IMR-90 (cell line): ENCODE data around the gene ALG6. TPM values are rescaled to one million over a fixed set of nuclear protein-coding genes. Genes with fewer than 3 reads are reported as not detected.

Source experiments
- ATAC-seq: fragments of 200-7000 bp; cut with Tn5 transposase; 2 replicates; pipeline ENCODE4 v1.9.1; 2020; ENCODE audit warnings: low read depth, mild to moderate bottlenecking, moderate library complexity
- BruUV-seq: library from RNA; stranded (reverse); fragments of 400-500 nt; replicated peaks from 2 replicates; lab custom pipeline; 2021; lab: Mats Ljungman, UMichigan
- CTCF ChIA-PET: fragments of 300-600 bp; formaldehyde crosslinking; extraction: SDS; loops from one replicate; lab custom pipeline; 2021; ENCODE audit warnings: antibody characterized with exemption; lab: Yijun Ruan, JAX
- POLR2A ChIA-PET: fragments of 300-600 bp; sonication (Branson Sonifier 250); formaldehyde crosslinking; loops from one replicate; lab custom pipeline; 2022; ENCODE audit warnings: antibody characterized with exemption; ENCODE audit not compliant: unreplicated experiment; lab: Charles Lee
- DNase-seq: peaks from one replicate; pipeline ENCODE4 v3.0.0; 2013
- H2AFZ ChIP-seq: replicated peaks from 2 replicates; pipeline ENCODE3; 2013; ENCODE audit warnings: low read length, mild to moderate bottlenecking; ENCODE audit not compliant: poor library complexity
- H2AK5ac ChIP-seq: 2 replicates; pipeline ENCODE4 v1.6.1; 2013; ENCODE audit warnings: low read depth, low read length, inconsistent platforms
- H2AK9ac ChIP-seq: replicated peaks from 2 replicates; pipeline ENCODE3; 2013; ENCODE audit warnings: mild to moderate bottlenecking, low read depth, low read length, moderate library complexity; ENCODE audit not compliant: poor library complexity
- H2BK120ac ChIP-seq: 2 replicates; pipeline ENCODE4 v1.6.1; 2013; ENCODE audit warnings: low read depth, low read length, inconsistent platforms
- H2BK15ac ChIP-seq: 3 replicates; pipeline ENCODE4 v1.6.1; 2013; ENCODE audit warnings: low read depth, low read length, inconsistent platforms
- H2BK20ac ChIP-seq: 2 replicates; pipeline ENCODE4 v1.6.1; 2013; ENCODE audit warnings: low read depth, mild to moderate bottlenecking, inconsistent platforms, low read length, moderate library complexity
- H2BK5ac ChIP-seq: 2 replicates; pipeline ENCODE4 v1.6.1; 2013; ENCODE audit warnings: mild to moderate bottlenecking, low read depth, low read length, inconsistent platforms; ENCODE audit not compliant: poor library complexity, severe bottlenecking
- H3K14ac ChIP-seq: replicated peaks from 2 replicates; pipeline ENCODE4 v1.6.1; 2013; ENCODE audit warnings: low read depth, low read length, inconsistent platforms
- H3K18ac ChIP-seq: 2 replicates; pipeline ENCODE4 v1.6.1; 2013; ENCODE audit warnings: low read depth, low read length, control low read depth
- H3K23ac ChIP-seq: 2 replicates; pipeline ENCODE4 v1.6.1; 2013; ENCODE audit warnings: low read depth, low read length, inconsistent platforms
- H3K27ac ChIP-seq: 2 replicates; pipeline ENCODE4 v1.5.1; 2013; ENCODE audit warnings: mild to moderate bottlenecking, control low read depth, low read length; ENCODE audit not compliant: insufficient read depth
- H3K27me3 ChIP-seq: 2 replicates; pipeline ENCODE4 v1.6.1; 2013; ENCODE audit warnings: low read length; ENCODE audit not compliant: control insufficient read depth, insufficient read depth
- H3K36me3 ChIP-seq: 2 replicates; pipeline ENCODE4 v1.6.1; 2013; ENCODE audit warnings: low read length, mixed read lengths; ENCODE audit not compliant: control insufficient read depth, insufficient read depth
- H3K4ac ChIP-seq: 2 replicates; pipeline ENCODE4 v1.6.1; 2013; ENCODE audit warnings: low read depth, low read length, inconsistent platforms
- H3K4me1 ChIP-seq: 2 replicates; pipeline ENCODE4 v1.6.1; 2013; ENCODE audit warnings: low read length, mixed read lengths; ENCODE audit not compliant: control insufficient read depth, insufficient read depth
- H3K4me2 ChIP-seq: 2 replicates; pipeline ENCODE4 v1.6.1; 2013; ENCODE audit warnings: low read depth, mild to moderate bottlenecking, control low read depth, low read length, moderate library complexity
- H3K4me3 ChIP-seq: 2 replicates; pipeline ENCODE4 v1.5.1; 2013; ENCODE audit warnings: low read depth, mild to moderate bottlenecking, control low read depth, low read length, moderate library complexity; ENCODE audit not compliant: insufficient read depth
- H3K56ac ChIP-seq: 2 replicates; pipeline ENCODE4 v1.6.1; 2013; ENCODE audit warnings: low read length, inconsistent platforms; ENCODE audit not compliant: insufficient read depth; ENCODE audit errors: extremely low read depth
- H3K79me1 ChIP-seq, 2 experiments: 2 replicates each; pipeline ENCODE4 v1.6.1; 2013; ENCODE audit warnings: low read length in 2 of 2, inconsistent platforms in 1 of 2, low read depth in 1 of 2
- H3K9ac ChIP-seq: 2 replicates; pipeline ENCODE4 v1.6.1; 2013; ENCODE audit warnings: low read depth, low read length, control low read depth
- H3K9me1 ChIP-seq: 2 replicates; pipeline ENCODE4 v1.6.1; 2013; ENCODE audit warnings: low read length, inconsistent platforms; ENCODE audit not compliant: insufficient read depth
- H3K9me3 ChIP-seq: 2 replicates; pipeline ENCODE4 v1.6.1; 2013; ENCODE audit warnings: low read length; ENCODE audit not compliant: control insufficient read depth, insufficient read depth
- H4K20me1 ChIP-seq: 2 replicates; pipeline ENCODE4 v1.6.1; 2013; ENCODE audit warnings: low read length, inconsistent platforms; ENCODE audit not compliant: insufficient read depth
- H4K5ac ChIP-seq: 2 replicates; pipeline ENCODE4 v1.6.1; 2013; ENCODE audit warnings: mild to moderate bottlenecking, low read depth, low read length, control low read depth
- H4K8ac ChIP-seq, 2 experiments: 2 replicates each; pipeline ENCODE4 v1.6.1; 2013; ENCODE audit warnings: low read depth in 2 of 2, low read length in 2 of 2, control low read depth in 1 of 2, inconsistent platforms in 1 of 2
- H4K91ac ChIP-seq: 2 replicates; pipeline ENCODE4 v1.6.1; 2013; ENCODE audit warnings: low read depth, low read length, inconsistent platforms; ENCODE audit not compliant: insufficient read depth
- USF2 ChIP-seq: fragments of 150-350 bp; IDR thresholded peaks from 2 replicates; pipeline ENCODE4 v1.6.1; 2017; ENCODE audit warnings: mild to moderate bottlenecking, antibody characterized with exemption, low read length, low read depth
- WGBS, 2 experiments: methylation state at CpG; one replicate each; pipeline versions ENCODE4 v1.1.5 to v1.1.7; 2013; ENCODE audit warnings: missing lambda C conversion rate in 2 of 2; ENCODE audit not compliant: insufficient read length in 1 of 2; ENCODE audit errors: extremely low coverage in 2 of 2; 5-methylcytosine and 5-hydroxymethylcytosine counted together
- dilution Hi-C: fragments of 300-500 bp; cut with HindIII; formaldehyde crosslinking; loops from one replicate; pipeline ENCODE4 v1.14.3; 2018; ENCODE audit warnings: low sequenced_read_pairs; ENCODE audit not compliant: unreplicated experiment
- in situ Hi-C: fragments of 300-500 bp; cut with MboI; formaldehyde crosslinking; loops from 3 replicates; pipeline ENCODE4 v1.14.3; 2019; ENCODE audit warnings: low sequenced_read_pairs, inconsistent platforms, mixed read lengths
- intact Hi-C: fragments of 100-400 bp; cut with micrococcal nuclease; formaldehyde crosslinking; loops from 2 replicates; pipeline ENCODE4 v1.10.0; 2022
- polyA plus RNA-seq, 3 experiments: library from polyadenylated mRNA; depleted of rRNA; stranded (reverse); fragments of >200 nt; gene quantifications; 2 replicates each; pipeline ENCODE4 v1.2.3, GENCODE V29; 2012; ENCODE audit warnings: low replicate concordance in 1 of 3
- total RNA-seq: library from RNA; depleted of rRNA; stranded (reverse); fragments of >200 nt; gene quantifications from 2 replicates; pipeline ENCODE4 v1.2.3, GENCODE V29; 2012

Gene ALG6
- total and polyA plus RNA-seq, 2 of the 4 experiments (the other 2 are of a cell fraction): 4.8 to 6.5 TPM

- Histone ChIP-seq H3K27me3 (no peaks in the 10 kb centered on the region), H3K79me1 (no peaks in the 10 kb centered on the region), H2BK5ac (no peak overlapping the region), H3K4me2 (no peak overlapping the region), H2BK20ac (no peak overlapping the region), H3K36me3 (no peaks in the 10 kb centered on the region), H3K9ac (no peak overlapping the region), H4K20me1 (no peaks in the 10 kb centered on the region), H3K18ac (no peak overlapping the region), H3K4me3 (no peak overlapping the region), H2BK15ac (no peak overlapping the region), H4K8ac (no peak overlapping the region), H3K9me3 (no peaks in the 10 kb centered on the region), H2AFZ (no peak overlapping the region), H3K4me1 (peaks cover 2% of the 10 kb centered on the region; the same call in 1 of the 2 replicates), H3K9me1 (no peaks in the 10 kb centered on the region), H3K23ac (no peak overlapping the region), H2BK120ac (no peak overlapping the region), H3K27ac (no peak overlapping the region), H2AK9ac (no peak overlapping the region), H2AK5ac (no peak overlapping the region), H3K14ac (no peak overlapping the region), H4K5ac (no peak overlapping the region), H3K56ac (no peak overlapping the region), H3K4ac (no peak overlapping the region), H4K91ac (no peak overlapping the region)
- peak; percentile 51; the same call in 1 of the 2 replicates for ATAC-seq
- ChIA-PET POLR2A (no interaction called here), CTCF (interaction anchor here (0.5 kb wide), 1 partner anchor 453 kb away, joined by 3 read pairs; no protein-coding TSS in a partner anchor)
- dilution Hi-C loops: no loop called here
- intact Hi-C loops: no loop called here
- no CpG with 5 or more reads among the region's 3 CpGs for WGBS, 2 experiments
- in situ Hi-C loops: loop anchor here (25.0 kb wide), 1 partner anchor 611 kb away; no protein-coding TSS in a partner anchor
- DNase-seq: peak; percentile 37
- BruUV-seq: no TSS peak
- TF ChIP-seq USF2: no peak
Measured at GRCh38 chr1:63448731-63449246, 81.4 kb downstream of the ALG6 start.
